Left renal cortex interstitium (tissue), 4 donors: ENCODE results near the gene SARDH. TPM values are rescaled to one million over a fixed set of nuclear protein-coding genes. Genes with fewer than 3 reads are reported as not detected.
"Not testable (repeated sequence)": the region's sequence is repeated elsewhere in the genome, so short reads cannot be mapped to it uniquely, and the experiment has no call there.

Experiments used
- DNase-seq, 4 donors: peaks; one replicate each; pipeline ENCODE4 v3.0.0-alpha.2; 2013; ENCODE audit warnings: low read depth in 4 of 4, low spot score in 2 of 4, missing footprints in 1 of 4
- polyA plus RNA-seq, 4 donors: library from polyadenylated mRNA; unstranded; fragments of 120-200 nt; gene quantifications; one replicate each; pipeline ENCODE4 v1.2.1, GENCODE V29; 2013; ENCODE audit not compliant: insufficient read length in 4 of 4

Gene SARDH
- polyA plus RNA-seq, 4 donors = 10.4 to 15.3 (median 10.9) TPM

DNA sequence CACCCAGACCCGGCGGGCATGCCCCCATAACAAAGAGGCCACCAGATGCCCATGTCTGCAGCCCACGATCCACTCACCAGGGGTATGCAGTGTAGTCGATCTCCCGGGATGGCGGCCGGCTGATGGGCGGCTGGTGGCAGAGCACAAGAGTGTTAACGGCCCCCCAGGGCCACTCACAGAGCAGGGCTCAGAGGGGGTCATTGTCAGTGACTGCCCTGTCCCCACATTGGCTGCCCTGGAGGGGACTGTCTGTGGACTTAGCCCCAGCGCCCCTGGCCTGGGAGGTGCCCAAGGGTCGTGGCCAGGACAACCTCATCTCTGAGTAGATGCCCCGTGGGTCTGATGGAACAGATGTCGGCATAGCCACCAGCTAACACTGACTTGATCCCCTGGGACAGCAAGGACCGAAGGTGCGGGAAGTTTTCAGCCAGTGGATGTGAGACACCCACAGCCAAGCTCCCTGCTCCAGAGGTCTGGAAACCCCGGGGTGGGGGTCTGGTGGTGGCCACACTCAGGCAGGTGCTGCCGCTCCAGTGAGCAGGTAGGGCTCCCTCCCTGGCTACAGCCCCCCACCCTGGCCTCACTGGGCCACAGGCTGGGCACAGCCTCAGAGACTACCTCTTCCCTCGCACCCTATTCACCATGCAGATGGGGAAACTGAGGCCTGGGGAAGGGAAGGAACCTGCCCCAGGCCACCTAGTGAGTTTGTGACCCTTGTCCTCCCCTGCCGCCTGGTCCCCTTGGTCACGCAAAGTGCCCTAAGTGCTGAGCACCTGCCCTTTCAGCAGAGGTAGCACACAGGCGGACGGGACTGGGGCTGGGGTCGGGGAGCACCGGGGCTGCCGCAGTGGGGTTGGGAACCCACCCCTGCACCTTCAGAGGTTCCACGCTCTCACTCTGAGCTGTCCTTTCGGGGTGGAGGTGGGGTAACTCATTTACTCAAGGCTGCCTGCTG, 38.1 kb upstream of the SARDH start:
- DNase-seq = no peak

DNA sequence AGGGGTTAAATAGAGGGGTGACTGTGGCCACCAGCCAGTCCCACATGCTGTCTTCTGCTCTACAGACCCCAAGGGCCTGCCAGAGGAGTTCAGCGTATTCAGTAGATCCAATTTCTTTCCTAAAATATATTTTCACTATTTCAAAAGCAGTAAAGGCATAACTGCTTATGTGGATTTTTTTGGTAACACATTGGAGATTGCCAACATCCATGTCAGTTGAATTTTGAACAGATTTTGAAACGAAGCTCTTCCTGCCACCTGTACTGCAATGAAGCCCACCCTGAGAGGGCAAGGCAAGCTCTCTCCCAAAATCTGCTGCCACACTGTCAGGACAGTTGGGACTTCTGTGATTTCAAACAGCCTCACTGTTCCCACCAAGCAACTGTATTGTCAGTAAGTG, 37.1 kb upstream of the SARDH start:
- no peak for DNase-seq

DNA sequence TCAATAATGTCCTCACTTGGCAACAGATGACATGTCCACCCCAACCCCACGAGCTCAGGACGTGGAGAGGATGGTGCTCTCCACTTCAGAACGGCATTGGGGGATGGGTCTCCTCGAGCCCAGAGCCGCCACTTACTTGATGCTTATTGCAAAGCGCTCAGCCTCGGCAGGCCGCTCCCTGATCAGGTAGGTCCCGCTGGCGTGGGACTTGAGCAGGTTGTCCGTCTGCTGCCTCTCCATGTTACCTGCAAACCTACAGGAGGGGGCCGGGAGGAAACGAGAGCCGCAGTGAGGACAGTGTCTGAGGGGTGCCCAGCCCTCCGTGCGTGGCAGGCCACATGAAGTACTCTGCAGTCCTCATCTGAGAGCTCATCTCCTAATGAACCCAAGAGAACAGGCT, 36.6 kb upstream of the SARDH start:
- no peak for DNase-seq

DNA sequence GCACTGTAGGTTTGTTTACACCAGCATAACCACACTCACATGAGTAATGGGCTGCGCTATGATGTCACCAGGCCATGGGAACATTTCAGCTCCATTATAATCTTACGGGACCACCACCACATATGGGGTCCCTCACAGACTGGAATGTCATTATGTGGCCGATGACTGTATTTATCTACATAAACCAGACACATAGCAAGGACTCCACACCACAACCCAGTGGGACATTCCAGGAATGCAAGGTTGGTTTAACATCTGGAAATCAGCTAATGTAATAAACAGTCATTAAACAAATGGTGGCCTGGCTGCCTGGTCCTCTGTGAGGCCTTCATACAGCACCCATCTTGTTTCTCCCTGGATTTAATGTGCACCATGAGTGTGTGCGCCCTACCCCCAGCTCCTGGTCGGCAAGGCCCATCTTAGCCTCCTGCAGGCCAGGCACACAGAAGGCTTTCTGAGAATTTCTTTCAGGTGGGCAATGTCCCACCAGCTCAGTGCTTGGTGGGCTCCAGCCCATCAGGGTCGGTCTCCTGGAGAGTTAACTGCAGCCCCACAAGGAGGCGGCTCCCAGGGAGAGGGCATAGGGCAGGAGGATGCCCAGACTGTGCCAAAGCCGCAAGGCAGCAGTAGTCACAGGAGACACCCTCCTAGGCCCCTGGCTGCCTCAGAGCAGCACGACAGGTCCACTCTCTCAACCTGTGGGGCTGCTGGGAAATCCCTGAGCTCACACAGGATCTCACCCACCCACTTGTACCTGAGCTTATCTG, 35.9 kb upstream of the SARDH start:
- DNase-seq = no peak

DNA sequence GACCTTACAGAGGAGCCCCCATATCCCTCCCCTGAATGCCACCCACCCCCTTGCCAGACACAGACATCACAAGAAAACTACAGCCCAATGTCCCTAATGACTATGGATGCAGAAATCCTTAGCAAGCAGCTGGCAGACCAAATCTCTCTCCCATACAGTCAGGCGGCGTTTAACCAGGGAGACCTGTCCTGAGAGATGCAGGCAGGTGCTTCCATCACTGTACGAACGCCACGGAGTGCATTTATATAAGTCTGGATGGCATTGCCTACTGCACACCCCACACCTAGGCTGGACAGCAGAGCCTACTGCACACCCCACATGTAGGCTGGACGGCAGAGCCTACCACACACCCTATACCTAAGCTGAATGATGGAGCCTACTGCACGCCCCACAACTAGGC, 34.4 kb upstream of the SARDH start:
- no peak for DNase-seq

DNA sequence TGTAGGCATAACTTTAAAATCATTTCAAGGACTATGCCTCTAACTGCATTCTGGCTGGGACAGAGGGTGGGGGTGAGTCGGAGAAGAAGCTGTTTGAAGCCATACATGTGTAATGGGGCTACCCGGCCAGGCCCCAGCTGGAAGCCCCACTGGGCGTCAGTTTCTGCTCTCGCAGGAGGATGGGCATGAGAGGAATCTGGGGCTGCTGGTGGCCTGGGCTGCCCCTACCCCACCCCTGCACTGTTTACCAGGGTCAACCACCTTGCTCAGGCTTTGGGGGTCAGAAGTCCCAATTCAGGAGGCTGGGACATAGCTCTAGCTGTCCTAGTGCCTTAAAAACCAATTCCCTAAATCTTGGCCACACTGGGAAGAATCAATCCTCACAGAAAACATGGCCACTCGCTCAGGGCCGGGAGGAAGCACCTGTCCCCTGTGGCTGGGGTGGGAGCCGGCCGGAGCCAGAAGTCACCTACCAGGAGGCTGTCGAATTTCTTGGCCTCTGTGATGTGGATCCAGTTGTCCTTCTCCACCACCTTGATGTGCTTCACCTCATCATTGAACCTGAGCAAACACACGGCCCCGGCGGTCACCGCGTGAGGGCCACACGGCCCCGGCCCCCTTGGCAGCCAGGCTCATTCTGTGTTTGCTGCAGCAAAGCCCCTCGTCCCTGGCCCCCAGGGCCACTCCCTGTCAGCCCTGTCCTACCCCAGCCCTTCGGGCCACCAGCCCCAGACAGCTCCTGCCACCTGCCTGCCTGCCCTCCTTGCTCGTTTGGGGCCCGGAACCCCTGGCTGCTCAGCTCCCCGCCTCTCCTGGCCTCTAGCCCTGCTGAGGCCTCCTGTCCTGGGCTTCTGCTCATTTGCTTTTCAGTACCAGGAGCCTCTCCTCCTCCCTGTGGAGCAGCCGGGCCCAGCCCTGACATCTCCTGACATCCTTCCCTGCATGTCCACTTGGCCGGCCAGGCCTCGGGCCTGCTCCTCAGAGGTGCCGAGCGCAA, 33.6 kb upstream of the SARDH start:
- no peak for DNase-seq

DNA sequence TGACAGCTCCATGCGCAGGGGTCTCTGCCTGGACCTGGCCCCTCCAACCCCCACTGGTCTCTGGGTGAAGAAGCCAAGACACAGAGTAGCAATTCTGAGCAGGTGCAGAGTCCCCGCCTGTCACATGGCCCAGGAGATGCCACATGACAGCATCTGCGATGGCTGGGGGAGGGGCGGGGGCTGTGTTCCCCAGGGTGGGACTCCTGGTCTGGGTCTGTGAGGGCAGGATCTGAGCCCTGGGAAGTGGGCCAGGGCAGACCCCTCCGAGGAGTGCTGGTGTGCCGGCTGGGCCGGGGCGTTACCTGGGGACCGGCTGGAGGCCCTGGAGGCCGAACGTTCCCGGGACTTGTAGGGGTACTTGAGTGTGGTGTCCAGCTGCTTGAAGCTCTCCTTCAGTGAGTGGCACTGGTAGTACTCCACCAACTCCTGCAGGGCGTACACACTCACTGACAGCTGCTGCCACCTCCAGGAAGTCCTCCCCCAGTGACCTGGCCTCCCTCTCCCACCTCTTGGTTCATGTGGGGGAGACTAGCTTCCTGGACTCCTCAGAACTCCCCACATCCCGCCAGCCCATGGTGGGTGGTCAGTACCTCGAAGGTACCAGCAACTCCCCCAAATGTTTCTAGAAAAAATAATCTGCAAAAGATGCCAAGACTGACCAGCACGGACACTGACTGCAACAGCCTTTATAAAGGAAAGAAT, 32.1 kb upstream of the SARDH start:
- no peak for DNase-seq

DNA sequence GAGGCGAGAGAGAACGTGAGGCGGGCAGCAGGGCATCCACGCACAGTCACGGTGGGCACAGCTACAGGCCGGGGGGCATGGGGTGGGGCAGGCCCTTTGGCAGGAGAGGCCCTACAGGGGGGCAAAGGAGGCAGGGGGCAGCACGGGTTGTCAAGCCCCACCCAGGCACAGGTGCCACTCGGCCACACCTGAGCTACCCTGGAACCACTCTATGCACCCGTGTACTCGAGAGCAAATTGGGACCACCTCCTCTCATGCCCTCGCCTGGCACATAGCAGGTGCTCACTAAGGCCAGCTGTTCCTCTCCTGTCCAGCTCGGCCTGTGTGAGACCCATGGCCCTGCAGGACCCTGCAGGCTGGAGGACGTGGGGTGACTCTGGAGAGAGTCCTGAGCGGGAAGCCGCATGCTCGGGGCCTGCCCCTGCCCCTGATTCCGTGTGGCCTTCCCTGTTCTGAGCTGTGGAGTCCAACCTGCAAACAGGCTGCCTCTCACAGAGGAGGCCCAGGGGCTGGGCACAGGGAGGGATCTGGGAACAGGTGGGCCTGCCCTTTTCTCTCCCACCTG, 31.4 kb upstream of the SARDH start:
- no peak for DNase-seq

DNA sequence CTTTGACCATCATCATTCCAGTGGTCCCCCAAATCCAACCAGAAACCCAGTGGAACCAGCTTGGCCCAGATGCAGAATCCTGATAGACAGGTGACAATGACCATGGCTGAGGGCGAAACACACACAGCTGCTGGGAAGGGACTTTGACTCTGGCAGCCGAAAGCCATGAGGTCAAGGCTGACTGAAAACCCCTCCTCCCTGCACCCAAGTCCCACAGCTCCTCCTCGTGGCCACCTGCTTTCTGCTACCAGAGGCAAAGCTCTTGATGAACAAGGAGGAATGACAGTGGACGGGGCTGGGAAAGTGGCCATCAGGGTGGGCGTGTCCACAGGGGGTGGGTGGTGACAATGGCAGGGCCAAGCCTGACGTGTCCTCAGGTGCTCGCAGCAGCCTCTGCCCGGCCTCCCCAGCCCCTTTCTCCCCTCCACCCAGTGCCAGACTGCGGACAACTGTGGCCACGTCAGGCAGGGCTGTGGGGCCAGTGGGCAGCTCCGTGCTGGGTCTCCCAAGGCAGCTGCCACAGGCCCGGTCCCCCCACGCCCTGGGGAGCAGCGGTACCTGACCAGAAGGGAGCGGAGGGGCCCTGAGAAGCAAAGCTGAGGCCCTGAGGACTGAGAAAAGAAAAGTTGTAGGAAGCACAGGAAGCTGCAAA, 30.8 kb upstream of the SARDH start:
- DNase-seq = no peak

DNA sequence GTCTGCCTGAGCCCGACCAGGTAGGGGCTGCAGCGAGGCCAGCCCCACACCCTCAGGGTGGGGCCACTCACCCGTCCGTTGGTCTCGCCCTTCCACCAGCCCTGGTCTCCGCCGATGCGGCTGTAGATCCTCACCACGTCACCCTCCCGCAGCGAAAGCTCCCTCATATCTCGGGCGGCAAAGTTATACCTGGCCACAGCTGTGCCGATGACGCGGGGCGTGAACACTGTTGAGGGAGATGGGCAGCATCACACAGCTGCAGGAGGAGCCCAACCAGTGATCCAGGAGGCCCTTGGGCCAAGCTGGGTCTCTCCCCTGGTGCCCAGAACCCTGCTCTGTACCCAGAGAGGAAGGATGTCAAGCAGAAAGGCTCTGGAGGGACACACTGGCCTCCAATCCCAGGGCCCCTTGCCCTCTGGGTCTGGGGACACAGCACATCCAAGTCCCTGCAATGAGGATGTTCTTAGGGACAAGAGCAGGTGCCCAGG, 30.3 kb upstream of the SARDH start:
- DNase-seq = no peak

DNA sequence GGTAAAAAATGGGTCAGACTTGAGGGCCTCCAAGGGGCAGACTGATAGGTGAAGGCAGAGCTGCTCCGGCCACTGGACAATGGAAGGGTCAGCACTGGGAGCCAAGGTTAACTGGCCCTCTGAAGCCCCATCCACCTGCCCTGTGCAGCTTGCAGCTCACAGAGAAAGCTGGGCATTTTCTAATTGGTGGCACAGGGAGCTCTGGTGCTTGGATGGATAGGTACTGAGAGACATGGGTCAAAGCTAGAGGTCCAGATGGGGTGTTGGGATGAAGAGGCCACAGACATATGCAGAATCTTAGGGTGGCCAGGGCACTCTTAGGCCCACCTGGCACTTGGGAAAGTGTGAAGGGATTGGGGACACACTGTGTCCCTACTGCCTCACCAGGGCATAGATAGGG, 29.5 kb upstream of the SARDH start:
- no peak for DNase-seq

DNA sequence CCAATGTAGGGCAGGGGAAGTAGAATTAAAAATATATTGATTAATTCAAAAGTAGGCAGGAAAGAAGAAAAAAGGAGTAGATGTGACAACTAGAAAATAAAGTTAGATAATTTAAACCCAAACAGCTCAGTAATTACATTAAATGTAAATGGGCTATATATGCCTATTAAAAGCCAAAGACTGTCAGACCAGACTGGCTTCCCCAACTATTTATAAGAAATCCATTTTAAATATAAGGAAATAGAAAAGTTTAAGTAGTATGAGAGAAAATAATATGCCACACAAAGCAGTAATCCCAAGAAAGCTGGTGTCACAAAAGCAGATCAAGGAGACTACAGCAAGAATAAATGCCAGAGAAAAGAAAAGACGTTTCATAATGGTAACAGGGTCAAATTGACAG, 28.9 kb upstream of the SARDH start:
- no peak for DNase-seq

DNA sequence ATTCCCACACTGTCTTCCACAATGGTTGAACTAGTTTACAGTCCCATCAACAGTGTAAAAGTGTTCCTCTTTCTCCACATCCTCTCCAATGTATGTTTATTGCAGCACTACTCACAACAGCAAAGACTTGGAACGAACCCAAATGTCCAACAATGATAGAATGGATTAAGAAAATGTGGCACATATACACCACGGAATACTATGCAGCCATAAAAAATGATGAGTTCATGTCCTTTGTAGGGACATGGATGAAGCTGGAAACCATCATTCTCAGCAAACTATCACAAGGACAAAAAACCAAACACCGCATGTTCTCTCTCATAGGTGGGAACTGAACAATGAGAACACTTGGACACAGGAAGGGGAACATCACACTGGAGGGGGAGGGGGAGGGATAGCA, 28.1 kb upstream of the SARDH start:
- not testable (repeated sequence) for DNase-seq

DNA sequence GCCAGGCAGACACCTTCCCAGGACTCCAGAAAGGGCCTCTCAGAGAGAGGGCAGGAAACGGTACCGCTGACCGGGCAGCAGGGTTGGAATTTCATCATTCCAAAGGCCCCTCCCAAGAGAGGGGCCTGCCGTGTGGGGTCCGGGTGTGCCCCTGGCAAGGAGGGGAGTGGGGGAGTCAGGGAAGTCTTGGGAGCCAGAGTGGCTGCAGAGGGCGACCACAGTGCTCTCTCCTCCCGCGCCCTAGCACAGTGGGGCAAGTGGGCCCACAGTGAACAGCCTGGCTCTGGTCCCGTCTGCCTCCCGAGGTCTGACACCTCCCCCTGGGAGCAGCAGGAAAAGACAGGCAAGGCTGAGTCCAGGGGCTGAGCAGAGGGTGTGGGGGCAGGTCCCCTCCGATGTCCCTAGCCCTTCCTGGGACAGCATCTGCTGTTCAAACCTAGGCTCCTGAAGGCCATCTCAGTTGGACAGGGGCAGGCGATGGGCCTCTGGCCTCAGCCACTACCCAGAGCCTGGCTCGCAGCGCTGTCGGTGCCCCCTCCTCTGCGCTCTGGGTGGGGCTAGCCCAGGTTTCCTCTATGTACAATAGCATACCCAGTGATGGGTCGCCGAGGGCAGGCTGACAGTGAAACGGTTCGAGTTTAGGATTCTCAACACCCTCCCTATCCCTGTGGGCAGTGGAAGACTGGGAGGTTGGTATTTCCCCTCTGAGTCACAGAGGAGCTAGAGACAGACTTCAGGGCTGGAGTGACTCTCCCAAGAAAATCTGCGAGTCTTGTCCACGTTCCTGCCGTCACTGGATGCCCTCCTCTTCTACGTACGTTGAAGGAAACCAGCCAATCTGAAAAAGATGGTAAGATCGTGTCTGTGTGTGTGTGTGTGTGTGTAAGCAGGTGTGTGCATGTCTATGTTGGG, 25.4 kb upstream of the SARDH start:
- DNase-seq = no peak

DNA sequence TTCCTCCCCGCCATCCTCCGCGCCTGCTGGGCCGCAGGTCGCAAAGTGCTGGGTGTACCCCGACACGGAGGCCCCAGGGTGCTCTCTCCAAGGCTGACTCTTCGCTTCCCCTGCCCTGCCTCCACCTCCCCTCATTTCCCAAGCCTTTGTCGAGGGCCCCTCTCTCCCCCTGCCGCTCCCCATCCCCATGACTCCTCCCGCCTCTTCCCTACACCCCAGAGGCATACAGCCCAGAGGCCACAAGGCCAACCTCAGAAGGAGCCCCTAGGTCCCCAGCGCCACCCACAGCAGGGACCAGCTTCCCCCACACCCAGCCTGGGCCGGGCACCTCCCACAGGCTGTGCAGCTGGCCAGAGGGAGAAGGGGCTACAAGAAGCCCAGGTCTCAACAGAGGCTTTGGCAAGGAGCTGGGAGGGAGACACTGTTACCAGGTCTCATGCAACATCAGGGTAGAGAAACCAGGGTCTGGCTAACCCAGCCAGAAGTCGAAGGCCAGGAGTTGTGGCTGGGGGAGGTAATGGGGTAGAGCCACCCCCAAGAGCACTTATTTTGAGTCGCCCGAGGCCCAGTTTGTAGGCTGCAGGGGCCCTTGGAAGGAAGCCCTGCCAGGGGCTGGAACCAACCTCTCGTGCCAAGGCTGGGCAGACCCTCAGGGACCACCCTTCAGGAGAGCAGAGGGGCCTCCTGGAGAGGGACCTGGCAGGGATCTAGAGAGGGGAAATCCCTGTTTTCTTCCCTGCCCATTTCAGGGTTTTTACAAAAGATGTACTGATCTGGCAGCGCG, 24.5 kb upstream of the SARDH start:
- no peak for DNase-seq

DNA sequence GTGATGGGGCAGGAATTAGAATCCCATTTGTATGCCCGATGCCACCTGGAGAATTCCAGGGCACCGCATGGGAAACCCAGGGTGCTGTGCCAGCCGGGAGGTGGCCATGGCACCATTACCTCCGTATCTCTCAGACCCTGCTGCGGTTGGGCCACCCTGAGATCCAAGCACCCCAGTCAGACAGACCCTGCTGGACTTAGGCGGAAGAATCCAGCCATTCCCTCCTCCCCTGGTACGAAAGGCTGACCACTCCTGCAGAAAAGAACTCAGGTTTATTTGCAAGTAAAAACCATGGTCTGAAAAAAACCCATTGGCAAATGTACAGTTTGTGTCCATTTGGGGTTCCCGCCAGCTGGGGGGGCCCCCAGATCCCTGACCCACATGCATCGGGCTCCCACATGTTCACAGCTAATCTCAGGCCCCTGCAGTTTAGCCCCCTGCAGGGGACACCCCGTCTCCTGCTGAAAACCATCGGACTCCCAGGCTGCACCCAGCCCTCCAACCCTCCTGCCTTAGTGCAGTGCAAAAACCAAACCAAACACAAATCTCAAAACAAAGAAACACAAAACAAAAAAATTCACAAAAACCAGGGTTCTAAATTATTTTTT, 23.6 kb upstream of the SARDH start:
- no peak for DNase-seq
